Breast epithelium (tissue), 4 donors: ENCODE results near the gene DCUN1D3. TPM values are rescaled to one million over a fixed set of nuclear protein-coding genes. Genes with fewer than 3 reads are reported as not detected.
"Not testable (repeated sequence)": the region's sequence is repeated elsewhere in the genome, so short reads cannot be mapped to it uniquely, and the experiment has no call there.

Experiments
- DNase-seq, 2 donors: peaks; one replicate each; pipeline ENCODE4 v3.0.0-alpha.2; 2019; ENCODE audit warnings: low spot score in 2 of 2
- H3K27ac ChIP-seq, 2 donors: fragments of 200-600 bp; sonication (generic) in 1 of 2; one replicate each; pipeline ENCODE4 v1.5.1; 2016 to 2019; ENCODE audit warnings: mild to moderate bottlenecking in 1 of 2
- H3K27me3 ChIP-seq, 2 donors: fragments of 200-600 bp; sonication (generic) in 1 of 2; one replicate each; pipeline versions ENCODE4 v1.5.1 to v1.6.0; 2017 to 2019; ENCODE audit warnings: control low read depth in 1 of 2, mild to moderate bottlenecking in 1 of 2
- H3K36me3 ChIP-seq: fragments of 200-600 bp; one replicate; pipeline ENCODE4 v1.5.1; 2019
- H3K4me1 ChIP-seq, 2 donors: fragments of 200-600 bp; sonication (generic); one replicate each; pipeline ENCODE4 v1.5.1; 2016 to 2019; ENCODE audit warnings: control low read depth in 1 of 2
- H3K4me3 ChIP-seq, 3 donors: fragments of 200-600 bp; sonication (generic); 1 replicate in 2 of 3; 2 replicates in 1 of 3; pipeline ENCODE4 v1.5.1; 2016 to 2019; ENCODE audit warnings: mild to moderate bottlenecking in 3 of 3, moderate library complexity in 2 of 3
- H3K9me3 ChIP-seq, 2 donors: fragments of 200-600 bp; sonication (generic) in 1 of 2; one replicate each; pipeline ENCODE4 v1.5.1; 2016 to 2019; ENCODE audit warnings: control low read depth in 1 of 2
- CTCF ChIP-seq, 3 donors: fragments of 450-650 bp; IDR thresholded peaks; one replicate each; pipeline ENCODE4 v1.5.1; 2016 to 2017; ENCODE audit warnings: antibody characterized with exemption in 3 of 3, mild to moderate bottlenecking in 3 of 3, moderate library complexity in 3 of 3
- POLR2A ChIP-seq: fragments of 450-650 bp; IDR thresholded peaks from one replicate; pipeline ENCODE4 v1.6.1; 2016; ENCODE audit warnings: antibody characterized with exemption, mild to moderate bottlenecking, moderate library complexity
- POLR2AphosphoS5 ChIP-seq, 3 donors: sonication (generic); formaldehyde crosslinking; IDR thresholded peaks; one replicate each; pipeline ENCODE4 v1.6.1; 2017; ENCODE audit warnings: antibody characterized with exemption in 3 of 3
- intact Hi-C: fragments of 100-400 bp; cut with DNase I; formaldehyde crosslinking; loops from one replicate; pipeline ENCODE4 v1.15.1; 2023; ENCODE audit warnings: low total_unique reads
- total RNA-seq, 3 donors: library from RNA; depleted of rRNA; stranded (reverse); fragments of >200 nt; gene quantifications; one replicate each; pipeline ENCODE4 v1.1.0, GENCODE V29; 2016

The DCUN1D3 gene
- total RNA-seq, 3 donors from 2014 or later: 22.7 to 43.8 (median 26.2) TPM

GRCh38 chr16:20866801-20867200 is 33.4 kb downstream of the DCUN1D3 start:
- no peaks in the 10 kb centered on the region for H3K27me3 ChIP-seq
- H3K4me1 ChIP-seq: peaks cover 10 to 19% of the 10 kb centered on the region in 2 donors
- intact Hi-C loops: no loop called here
- no peak overlapping the region for H3K4me3 ChIP-seq
- H3K36me3 ChIP-seq: no peaks in the 10 kb centered on the region
- H3K27ac ChIP-seq: peak overlapping the region; percentile 49 to 67
- TF ChIP-seq CTCF (IDR thresholded peaks at IDR 0.05) (no peak), POLR2AphosphoS5 (IDR thresholded peaks at IDR 0.05) (no peak), POLR2A (no peak)
- H3K9me3 ChIP-seq: no peaks in the 10 kb centered on the region
- DNase-seq: no peak

GRCh38 chr16:20866145-20866772 is 33.9 kb downstream of the DCUN1D3 start:
- Histone ChIP-seq H3K27me3 (no peaks in the 10 kb centered on the region), H3K9me3 (no peaks in the 10 kb centered on the region), H3K27ac (peak overlapping the region; percentile 49 to 67), H3K36me3 (no peaks in the 10 kb centered on the region), H3K4me3 (no peak overlapping the region), H3K4me1 (peaks cover 10 to 14% of the 10 kb centered on the region in 2 donors)
- DNase-seq: no peak
- intact Hi-C loops: no loop called here
- TF ChIP-seq CTCF (IDR thresholded peaks at IDR 0.05) (no peak), POLR2AphosphoS5 (IDR thresholded peaks at IDR 0.05) (no peak), POLR2A (no peak)

GRCh38 chr16:20865420-20866131 is 34.6 kb downstream of the DCUN1D3 start:
- Histone ChIP-seq H3K27me3 (no peaks in the 10 kb centered on the region), H3K4me3 (no peak overlapping the region), H3K27ac (peak overlapping the region; percentile 49 to 67), H3K9me3 (no peaks in the 10 kb centered on the region), H3K36me3 (no peaks in the 10 kb centered on the region), H3K4me1 (peaks cover 6 to 8% of the 10 kb centered on the region in 2 donors)
- no peak for TF ChIP-seq POLR2A
- no peak for TF ChIP-seq CTCF (IDR thresholded peaks at IDR 0.05)
- TF ChIP-seq POLR2AphosphoS5 (IDR thresholded peaks at IDR 0.05): no peak
- no peak for DNase-seq
- intact Hi-C loops: no loop called here

- intact Hi-C loops, H3K4me1 ChIP-seq: not testable (repeated sequence)
These were observed 35.8 kb downstream of the DCUN1D3 start for GRCh38 chr16:20864376-20864775.

GRCh38 chr16:20862162-20862960 is 37.8 kb downstream of the DCUN1D3 start:
- Histone ChIP-seq H3K36me3 (no peaks in the 10 kb centered on the region), H3K27ac (no peak overlapping the region), H3K9me3 (no peaks in the 10 kb centered on the region), H3K4me3 (no peak overlapping the region), H3K27me3 (no peaks in the 10 kb centered on the region), H3K4me1 (peaks cover 0 to 4% of the 10 kb centered on the region in 2 donors)
- DNase-seq: no peak
- TF ChIP-seq POLR2AphosphoS5 (IDR thresholded peaks at IDR 0.05): no peak
- no peak for TF ChIP-seq POLR2A
- no peak for TF ChIP-seq CTCF (IDR thresholded peaks at IDR 0.05)
- intact Hi-C loops: no loop called here

More at GRCh38 chr16:20864376-20864775, 35.8 kb downstream of the DCUN1D3 start:
- DNase-seq, H3K27me3 ChIP-seq, H3K36me3 ChIP-seq, H3K9me3 ChIP-seq, H3K4me3 ChIP-seq: not testable (repeated sequence)
- H3K27ac ChIP-seq: peak overlapping the region in 1 of 2 donors; percentile 4

GRCh38 chr16:20860995-20861394 is 39.2 kb downstream of the DCUN1D3 start:
- H3K27ac ChIP-seq, H3K4me1 ChIP-seq, H3K27me3 ChIP-seq, H3K36me3 ChIP-seq, H3K9me3 ChIP-seq, intact Hi-C loops, H3K4me3 ChIP-seq, DNase-seq: not testable (repeated sequence)
